AG10803 (cell line): ENCODE results near the gene ACSF2.

Experiments used
- DNase-seq: peaks from one replicate; pipeline ENCODE4 v3.0.0; 2010; ENCODE audit warnings: low read depth
- H3K4me3 ChIP-seq: 2 replicates; pipeline ENCODE4 v1.5.1; 2011; ENCODE audit warnings: mild to moderate bottlenecking, low read length, control low read depth
- CTCF ChIP-seq: conservative IDR thresholded peaks from 2 replicates; pipeline ENCODE4 v1.5.1; 2011; ENCODE audit warnings: mild to moderate bottlenecking, low read length, control low read depth, inconsistent platforms

Gene ACSF2

GRCh38 chr17:50517504-50518383, 91.7 kb downstream of the ACSF2 start:
- TF ChIP-seq CTCF = no peak
- no peak for DNase-seq
- no peak overlapping the region for H3K4me3 ChIP-seq

GRCh38 chr17:50518384-50519023, 92.5 kb downstream of the ACSF2 start:
- no peak overlapping the region for H3K4me3 ChIP-seq
- TF ChIP-seq CTCF = no peak
- DNase-seq = no peak

GRCh38 chr17:50519141-50519834, 93.3 kb downstream of the ACSF2 start:
- H3K4me3 ChIP-seq = no peak overlapping the region
- no peak for DNase-seq
- TF ChIP-seq CTCF = no peak

- TF ChIP-seq CTCF = no peak
Measured at GRCh38 chr17:50520483-50520882, 94.5 kb downstream of the ACSF2 start.

GRCh38 chr17:50521514-50521913, 95.5 kb downstream of the ACSF2 start:
- DNase-seq = no peak
- TF ChIP-seq CTCF = no peak
- H3K4me3 ChIP-seq = no peak overlapping the region

More at GRCh38 chr17:50520483-50520882, 94.5 kb downstream of the ACSF2 start:
- no peak overlapping the region for H3K4me3 ChIP-seq
- no peak for DNase-seq

GRCh38 chr17:50522766-50523165, 96.7 kb downstream of the ACSF2 start:
- TF ChIP-seq CTCF = no peak
- no peak overlapping the region for H3K4me3 ChIP-seq
- DNase-seq = no peak
